H9 (cell line): ENCODE data around the gene LMAN1. TPM values are rescaled to one million over a fixed set of nuclear protein-coding genes. Genes with fewer than 3 reads are reported as not detected.

ENCODE experiments used
- DNase-seq: peaks from one replicate; pipeline ENCODE4 v3.0.0-alpha.2; 2017
- H2AFZ ChIP-seq: one replicate; pipeline ENCODE4 v1.6.1; 2013; ENCODE audit warnings: mild to moderate bottlenecking, low read length, control low read depth, moderate library complexity
- H2AK5ac ChIP-seq: 2 replicates; pipeline ENCODE4 v1.6.1; 2013; ENCODE audit warnings: low read length, control low read depth, mixed read lengths; ENCODE audit not compliant: insufficient read length
- H2BK120ac ChIP-seq: one replicate; pipeline ENCODE4 v1.6.1; 2013; ENCODE audit warnings: low read depth, mild to moderate bottlenecking, low read length, control low read depth, inconsistent platforms; ENCODE audit not compliant: poor library complexity, severe bottlenecking
- H2BK12ac ChIP-seq: 2 replicates; pipeline ENCODE4 v1.6.1; 2013; ENCODE audit warnings: low read length, control low read depth, mixed read lengths, low read depth; ENCODE audit not compliant: insufficient read length
- H2BK15ac ChIP-seq: 2 replicates; pipeline ENCODE4 v1.6.1; 2013; ENCODE audit warnings: low read depth, low read length, control low read depth
- H2BK20ac ChIP-seq: one replicate; pipeline ENCODE4 v1.6.1; 2013; ENCODE audit warnings: low read depth, mild to moderate bottlenecking, low read length, control low read depth, inconsistent platforms; ENCODE audit not compliant: poor library complexity, severe bottlenecking
- H2BK5ac ChIP-seq: 2 replicates; pipeline ENCODE4 v1.6.1; 2013; ENCODE audit warnings: low read length, control low read depth, mixed read lengths; ENCODE audit not compliant: insufficient read length
- H3K14ac ChIP-seq: 2 replicates; pipeline ENCODE4 v1.6.1; 2013; ENCODE audit warnings: low read length, control low read depth; ENCODE audit not compliant: insufficient read depth
- H3K18ac ChIP-seq: 2 replicates; pipeline ENCODE4 v1.6.1; 2013; ENCODE audit warnings: low read depth, mild to moderate bottlenecking, mixed read lengths, low read length, control low read depth; ENCODE audit not compliant: insufficient read length
- H3K23ac ChIP-seq: 2 replicates; pipeline ENCODE4 v1.6.1; 2013; ENCODE audit warnings: low read length, control low read depth, mixed read lengths, low read depth; ENCODE audit not compliant: insufficient read length
- H3K23me2 ChIP-seq: 2 replicates; pipeline ENCODE4 v1.6.1; 2013; ENCODE audit warnings: low read depth, mild to moderate bottlenecking, mixed read lengths, low read length, control low read depth; ENCODE audit not compliant: insufficient read length, poor library complexity, severe bottlenecking
- H3K27ac ChIP-seq: 2 replicates; pipeline ENCODE4 v1.5.1; 2013; ENCODE audit warnings: low read length, control low read depth, mixed read lengths, low read depth; ENCODE audit not compliant: insufficient read length
- H3K27me3 ChIP-seq: 2 replicates; pipeline ENCODE4 v1.6.1; 2013; ENCODE audit warnings: low read length, control low read depth, inconsistent platforms; ENCODE audit not compliant: insufficient read depth
- H3K4ac ChIP-seq: 2 replicates; pipeline ENCODE4 v1.6.1; 2013; ENCODE audit warnings: low read depth, mild to moderate bottlenecking, control low read depth, inconsistent platforms, low read length, moderate library complexity
- H3K4me1 ChIP-seq: 2 replicates; pipeline ENCODE4 v1.6.1; 2013; ENCODE audit warnings: low read length, control low read depth, inconsistent platforms; ENCODE audit not compliant: insufficient read depth
- H3K4me2 ChIP-seq: 2 replicates; pipeline ENCODE4 v1.6.1; 2013; ENCODE audit warnings: low read length, control low read depth, mixed read lengths; ENCODE audit not compliant: insufficient read length, insufficient read depth
- H3K56ac ChIP-seq: 2 replicates; pipeline ENCODE4 v1.6.1; 2013; ENCODE audit warnings: low read depth, mild to moderate bottlenecking, mixed read lengths, low read length, control low read depth; ENCODE audit not compliant: insufficient read length
- H3K79me1 ChIP-seq: 2 replicates; pipeline ENCODE4 v1.6.1; 2013; ENCODE audit warnings: low read depth, mild to moderate bottlenecking, moderate library complexity, low read length, control low read depth, inconsistent platforms; ENCODE audit not compliant: insufficient read depth, poor library complexity, severe bottlenecking
- H3K79me2 ChIP-seq: 2 replicates; pipeline ENCODE4 v1.6.1; 2013; ENCODE audit warnings: low read length, control low read depth, inconsistent platforms; ENCODE audit not compliant: insufficient read depth
- H3K9ac ChIP-seq: 2 replicates; pipeline ENCODE4 v1.6.1; 2013; ENCODE audit warnings: low read length, control low read depth, mixed read lengths; ENCODE audit not compliant: insufficient read length; ENCODE audit errors: extremely low read depth
- H3K9me3 ChIP-seq: one replicate; pipeline ENCODE4 v1.6.1; 2013; ENCODE audit warnings: low read depth, low read length, inconsistent platforms; ENCODE audit not compliant: control insufficient read depth
- H3T11ph ChIP-seq: one replicate; pipeline ENCODE4 v1.6.1; 2013; ENCODE audit warnings: mild to moderate bottlenecking, low read length, control low read depth, inconsistent platforms
- H4K20me1 ChIP-seq: one replicate; pipeline ENCODE4 v1.6.1; 2013; ENCODE audit not compliant: control insufficient read depth, insufficient read length, insufficient read depth
- H4K5ac ChIP-seq: 2 replicates; pipeline ENCODE4 v1.6.1; 2013; ENCODE audit warnings: low read depth, mild to moderate bottlenecking, mixed read lengths, low read length, control low read depth; ENCODE audit not compliant: insufficient read length
- H4K8ac ChIP-seq: replicated peaks from 2 replicates; pipeline ENCODE4 v1.6.1; 2013; ENCODE audit warnings: low read length, control low read depth, mixed read lengths, low read depth; ENCODE audit not compliant: insufficient read length
- H4K91ac ChIP-seq: 2 replicates; pipeline ENCODE4 v1.6.1; 2013; ENCODE audit warnings: low read depth, mild to moderate bottlenecking, moderate library complexity, mixed read lengths, low read length, control low read depth; ENCODE audit not compliant: insufficient read length
- H3K27ac Mint-ChIP-seq, 3 experiments: 2 replicates in 2 of 3; 3 replicates in 1 of 3; pipeline ENCODE4 v1.8.0; 2020 to 2021; ENCODE audit warnings: mixed read lengths in 3 of 3, mild to moderate bottlenecking in 1 of 3, moderate library complexity in 1 of 3
- H3K27me3 Mint-ChIP-seq: 2 replicates; pipeline ENCODE4 v1.8.0; 2021; ENCODE audit warnings: low read depth, mild to moderate bottlenecking, moderate library complexity, mixed read lengths
- H3K36me3 Mint-ChIP-seq, 3 experiments: 2 replicates in 2 of 3; 3 replicates in 1 of 3; pipeline ENCODE4 v1.8.0; 2020 to 2021; ENCODE audit warnings: low read depth in 3 of 3, mixed read lengths in 3 of 3; ENCODE audit not compliant: insufficient read depth in 1 of 3
- H3K4me1 Mint-ChIP-seq, 2 experiments: 2 replicates each; pipeline ENCODE4 v1.8.0; 2020; ENCODE audit warnings: mixed read lengths in 2 of 2
- H3K4me3 Mint-ChIP-seq, 2 experiments: 2 replicates in 1 of 2; 3 replicates in 1 of 2; pipeline ENCODE4 v1.8.0; 2020 to 2021; ENCODE audit warnings: mild to moderate bottlenecking in 2 of 2, mixed read lengths in 2 of 2, moderate library complexity in 1 of 2
- H3K9me3 Mint-ChIP-seq, 2 experiments: 2 replicates in 1 of 2; 3 replicates in 1 of 2; pipeline ENCODE4 v1.8.0; 2020; ENCODE audit warnings: mild to moderate bottlenecking in 2 of 2, mixed read lengths in 2 of 2, moderate library complexity in 1 of 2
- CTCF ChIP-seq: fragments of 200-600 bp; sonication (generic); conservative IDR thresholded peaks from 3 replicates; pipeline ENCODE4 v1.8.0; 2021; ENCODE audit warnings: antibody characterized with exemption, mild to moderate bottlenecking
- WGBS: extraction: QIAGEN DNeasy Blood & Tissue Kit; methylation state at CpG from one replicate; pipeline ENCODE4 v1.1.7; 2013; ENCODE audit warnings: missing lambda C conversion rate, low lambda C conversion rate, mixed read lengths; ENCODE audit not compliant: insufficient read length; ENCODE audit errors: extremely low coverage; 5-methylcytosine and 5-hydroxymethylcytosine counted together
- total RNA-seq: library from RNA; stranded (reverse); gene quantifications from 2 replicates; pipeline ENCODE4 v1.2.1, GENCODE V29; 2021

Gene LMAN1
- total RNA-seq, 1 experiment from 2014 or later, result 63.6 TPM

GRCh38 chr18:59323931-59324622, 35.0 kb downstream of the LMAN1 start:
- no peak overlapping the region for H4K8ac ChIP-seq
- H3K27ac ChIP-seq, result no peak overlapping the region
- H3K9me3 ChIP-seq, result no peaks in the 10 kb centered on the region
- H3K27ac Mint-ChIP-seq, result no peak overlapping the region
- no peaks in the 10 kb centered on the region for H3K4me1 ChIP-seq
- TF ChIP-seq CTCF, result no peak
- peaks cover under 1% of the 10 kb centered on the region; the same call in 1 of the 2 replicates for H3K27me3 Mint-ChIP-seq
- no peak overlapping the region for H2AFZ ChIP-seq
- no peak overlapping the region for H3K23ac ChIP-seq
- H3K9ac ChIP-seq, result no peak overlapping the region
- H2AK5ac ChIP-seq, result no peak overlapping the region
- no peak overlapping the region for H2BK15ac ChIP-seq
- H3T11ph ChIP-seq, result no peak overlapping the region
- H3K56ac ChIP-seq, result no peak overlapping the region
- DNase-seq, result no peak
- no peak overlapping the region for H2BK5ac ChIP-seq
- no CpG with 5 or more reads among the region's 7 CpGs for WGBS
- H3K36me3 Mint-ChIP-seq, result peaks cover 9 to 30% (median 29%) of the 10 kb centered on the region in 3 experiments
- H3K9me3 Mint-ChIP-seq, result no peaks in the 10 kb centered on the region
- H2BK120ac ChIP-seq, result no peak overlapping the region
- no peak overlapping the region for H3K14ac ChIP-seq
- no peaks in the 10 kb centered on the region for H4K20me1 ChIP-seq
- no peak overlapping the region for H3K18ac ChIP-seq
- H4K91ac ChIP-seq, result no peak overlapping the region
- no peak overlapping the region for H4K5ac ChIP-seq
- H3K79me1 ChIP-seq, result no peaks in the 10 kb centered on the region
- H3K4me3 Mint-ChIP-seq, result no peak overlapping the region; a peak in 1 of 5 replicates
- no peaks in the 10 kb centered on the region for H3K23me2 ChIP-seq
- H2BK12ac ChIP-seq, result no peak overlapping the region
- no peaks in the 10 kb centered on the region for H3K79me2 ChIP-seq
- H3K4me2 ChIP-seq, result no peak overlapping the region
- H2BK20ac ChIP-seq, result no peak overlapping the region
- no peaks in the 10 kb centered on the region for H3K27me3 ChIP-seq
- H3K4me1 Mint-ChIP-seq, result peaks cover 3 to 5% of the 10 kb centered on the region in 2 experiments; a peak in 3 of 4 replicates
- no peak overlapping the region for H3K4ac ChIP-seq
